ENCODE results near the gene MCHR1. TPM values are rescaled to one million over a fixed set of nuclear protein-coding genes. Genes with fewer than 3 reads are reported as not detected.
"Not testable (repeated sequence)": the region's sequence is repeated elsewhere in the genome, so short reads cannot be mapped to it uniquely, and the experiment has no call there.

MCHR1 gene
- total RNA-seq, 1 donor: 0.43 TPM

- TF ChIP-seq CTCF (IDR thresholded peaks at IDR 0.05; ENCODE audit: insufficient read depth, low read depth, low read length): no peak
- peak; percentile 37 for DNase-seq (ENCODE audit: low read depth)
- H3K4me3 ChIP-seq (ENCODE audit: low read depth, low read length): no peak overlapping the region
These were observed 36.8 kb downstream of the MCHR1 start for GRCh38 chr22:40716116-40716515.

GRCh38 chr22:40717657-40718056 is 38.4 kb downstream of the MCHR1 start:
- DNase-seq (ENCODE audit: low read depth); H3K4me3 ChIP-seq (ENCODE audit: low read depth, low read length): not testable (repeated sequence)

- no peak for TF ChIP-seq CTCF (IDR thresholded peaks at IDR 0.05; ENCODE audit: insufficient read depth, low read depth, low read length)
- H3K4me3 ChIP-seq (ENCODE audit: low read depth, low read length): no peak overlapping the region
- no peak for DNase-seq (ENCODE audit: low read depth)
These were observed 39.2 kb downstream of the MCHR1 start for GRCh38 chr22:40718250-40719204.

- H3K4me3 ChIP-seq (ENCODE audit: low read depth, low read length): no peak overlapping the region
- DNase-seq (ENCODE audit: low read depth): no peak
- TF ChIP-seq CTCF (IDR thresholded peaks at IDR 0.05; ENCODE audit: insufficient read depth, low read depth, low read length): no peak
These were observed 40.3 kb downstream of the MCHR1 start for GRCh38 chr22:40719599-40719998.

GRCh38 chr22:40720156-40720537 is 40.9 kb downstream of the MCHR1 start:
- not testable (repeated sequence) for DNase-seq (ENCODE audit: low read depth); H3K4me3 ChIP-seq (ENCODE audit: low read depth, low read length)

GRCh38 chr22:40720538-40721256 is 41.4 kb downstream of the MCHR1 start:
- H3K4me3 ChIP-seq (ENCODE audit: low read depth, low read length): no peak overlapping the region
- no peak for TF ChIP-seq CTCF (IDR thresholded peaks at IDR 0.05; ENCODE audit: insufficient read depth, low read depth, low read length)
- DNase-seq (ENCODE audit: low read depth): no peak

- H3K4me3 ChIP-seq (ENCODE audit: low read depth, low read length): no peak overlapping the region
- DNase-seq (ENCODE audit: low read depth): peak; percentile 36
- TF ChIP-seq CTCF (IDR thresholded peaks at IDR 0.05; ENCODE audit: insufficient read depth, low read depth, low read length): no peak
These were observed 42.0 kb downstream of the MCHR1 start for GRCh38 chr22:40721266-40721665.

Measured in fibroblast of villous mesenchyme (primary cell).